DMS114 treated with DMSO at 0.1 percent for 48 hours (cell line): Measurements from ENCODE around the gene XPNPEP2.

Source experiments
- DNase-seq: peaks from one replicate; lab custom pipeline; 2025; ENCODE audit not compliant: unreplicated experiment; lab: John Stamatoyannopoulos, UW

XPNPEP2 gene, protein sequence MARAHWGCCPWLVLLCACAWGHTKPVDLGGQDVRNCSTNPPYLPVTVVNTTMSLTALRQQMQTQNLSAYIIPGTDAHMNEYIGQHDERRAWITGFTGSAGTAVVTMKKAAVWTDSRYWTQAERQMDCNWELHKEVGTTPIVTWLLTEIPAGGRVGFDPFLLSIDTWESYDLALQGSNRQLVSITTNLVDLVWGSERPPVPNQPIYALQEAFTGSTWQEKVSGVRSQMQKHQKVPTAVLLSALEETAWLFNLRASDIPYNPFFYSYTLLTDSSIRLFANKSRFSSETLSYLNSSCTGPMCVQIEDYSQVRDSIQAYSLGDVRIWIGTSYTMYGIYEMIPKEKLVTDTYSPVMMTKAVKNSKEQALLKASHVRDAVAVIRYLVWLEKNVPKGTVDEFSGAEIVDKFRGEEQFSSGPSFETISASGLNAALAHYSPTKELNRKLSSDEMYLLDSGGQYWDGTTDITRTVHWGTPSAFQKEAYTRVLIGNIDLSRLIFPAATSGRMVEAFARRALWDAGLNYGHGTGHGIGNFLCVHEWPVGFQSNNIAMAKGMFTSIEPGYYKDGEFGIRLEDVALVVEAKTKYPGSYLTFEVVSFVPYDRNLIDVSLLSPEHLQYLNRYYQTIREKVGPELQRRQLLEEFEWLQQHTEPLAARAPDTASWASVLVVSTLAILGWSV

GRCh38 chrX:129738466-129739308 is at the start of gene XPNPEP2:
TSS of gene XPNPEP2 (plus strand) at chrX:129738979. CDS start at chrX:129739214, 235 bp downstream.
- no peak for DNase-seq

GRCh38 chrX:129689796-129690195 is 49.0 kb upstream of the XPNPEP2 start:
- no peak for DNase-seq

- DNase-seq, result no peak
Observed at GRCh38 chrX:129690435-129690834, 48.3 kb upstream of the XPNPEP2 start.

- DNase-seq, result no peak
Observed at GRCh38 chrX:129693354-129693753, 45.4 kb upstream of the XPNPEP2 start.

- DNase-seq, result no peak
Observed at GRCh38 chrX:129694805-129695204, 44.0 kb upstream of the XPNPEP2 start.

GRCh38 chrX:129695535-129695934 is 43.2 kb upstream of the XPNPEP2 start:
- DNase-seq, result no peak

GRCh38 chrX:129695937-129696336 is 42.8 kb upstream of the XPNPEP2 start:
- no peak for DNase-seq

DNA sequence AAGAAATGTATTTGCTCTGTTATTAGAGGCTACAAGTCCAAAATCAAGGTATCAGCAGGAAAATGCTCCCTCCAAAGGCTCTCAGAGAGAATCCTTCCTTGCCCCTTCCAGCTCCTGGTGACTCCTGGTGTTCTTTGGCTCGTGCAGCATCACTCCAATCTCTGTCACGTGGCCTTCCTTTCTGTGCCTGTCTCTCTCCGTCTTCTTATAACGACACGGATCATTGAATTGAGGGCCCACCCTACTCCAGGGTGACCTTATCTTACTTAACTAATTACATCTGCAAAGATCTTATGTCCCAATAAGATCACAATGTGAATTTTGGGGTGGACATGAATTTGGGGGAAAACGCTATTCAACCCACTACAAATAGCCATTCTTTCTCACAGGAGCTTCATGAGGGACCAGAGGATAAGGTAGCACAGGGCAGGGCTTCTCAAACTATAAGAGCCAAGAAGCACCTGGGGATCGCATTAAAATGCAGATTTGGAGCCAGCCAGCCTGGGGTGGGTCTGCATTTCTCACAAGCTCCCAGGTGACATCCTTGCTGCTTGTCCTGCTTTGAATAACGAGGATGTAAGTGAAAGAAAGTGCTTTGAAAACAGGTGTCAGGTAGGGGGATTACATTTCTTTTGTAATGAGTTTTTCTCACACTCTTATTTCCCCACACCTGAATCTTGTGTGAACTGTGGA is 42.2 kb upstream of the XPNPEP2 start:
- DNase-seq, result no peak

DNA sequence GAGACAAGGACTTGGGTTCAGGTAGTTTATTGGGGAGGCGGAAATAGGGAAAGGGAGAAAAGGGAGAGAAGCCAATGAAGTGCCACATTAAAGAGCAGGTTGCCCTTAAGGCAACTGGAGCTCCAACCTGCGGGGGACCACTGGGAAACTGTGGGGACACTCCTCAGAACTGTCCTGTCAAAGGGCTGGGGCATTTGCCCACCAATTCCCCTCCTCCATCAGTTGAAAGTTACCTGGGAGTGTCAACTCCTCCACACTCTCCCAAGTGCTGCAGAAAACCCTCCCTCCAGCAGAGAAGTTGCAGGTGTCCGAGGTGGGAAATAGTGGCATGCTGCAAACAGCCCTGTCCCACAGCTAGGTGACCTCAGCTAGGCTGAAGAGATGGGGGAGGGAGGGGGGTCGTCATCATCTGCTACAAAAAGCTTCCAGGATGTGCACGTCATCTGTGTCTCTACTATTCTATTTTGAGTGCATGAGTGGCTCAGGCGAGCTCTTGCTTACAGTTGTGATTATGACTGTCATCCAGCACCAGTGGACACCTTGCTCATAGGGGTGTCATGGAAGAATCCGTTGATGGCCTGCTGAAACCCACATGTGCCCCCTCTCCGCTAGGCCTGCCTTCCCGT is 41.5 kb upstream of the XPNPEP2 start:
- no peak for DNase-seq

GRCh38 chrX:129698150-129698549 is 40.6 kb upstream of the XPNPEP2 start:
- DNase-seq, result no peak

- no peak for DNase-seq
Observed at GRCh38 chrX:129700536-129700935, 38.2 kb upstream of the XPNPEP2 start.

GRCh38 chrX:129701624-129702069 is 37.1 kb upstream of the XPNPEP2 start:
- no peak for DNase-seq

DNA sequence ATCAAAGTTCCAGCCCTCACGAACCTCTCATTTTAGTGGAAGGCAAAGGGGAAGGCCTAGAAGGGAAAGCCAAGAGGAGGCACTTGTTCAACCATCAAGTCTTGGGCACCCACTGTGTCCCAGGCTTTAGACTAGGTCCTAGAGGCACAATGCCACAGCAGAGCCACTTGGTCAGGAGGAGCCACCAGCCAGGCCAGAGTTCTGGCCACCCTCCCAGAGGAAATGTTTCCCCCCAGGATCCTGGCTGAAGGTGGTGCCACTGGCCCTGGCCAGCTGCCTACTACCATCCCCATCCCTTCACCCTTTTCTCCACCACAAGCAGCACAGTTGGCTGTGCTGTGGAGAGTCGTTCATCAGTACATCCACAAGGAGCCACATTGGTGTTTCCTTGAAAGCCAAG is 34.3 kb upstream of the XPNPEP2 start:
- no peak for DNase-seq

DNA sequence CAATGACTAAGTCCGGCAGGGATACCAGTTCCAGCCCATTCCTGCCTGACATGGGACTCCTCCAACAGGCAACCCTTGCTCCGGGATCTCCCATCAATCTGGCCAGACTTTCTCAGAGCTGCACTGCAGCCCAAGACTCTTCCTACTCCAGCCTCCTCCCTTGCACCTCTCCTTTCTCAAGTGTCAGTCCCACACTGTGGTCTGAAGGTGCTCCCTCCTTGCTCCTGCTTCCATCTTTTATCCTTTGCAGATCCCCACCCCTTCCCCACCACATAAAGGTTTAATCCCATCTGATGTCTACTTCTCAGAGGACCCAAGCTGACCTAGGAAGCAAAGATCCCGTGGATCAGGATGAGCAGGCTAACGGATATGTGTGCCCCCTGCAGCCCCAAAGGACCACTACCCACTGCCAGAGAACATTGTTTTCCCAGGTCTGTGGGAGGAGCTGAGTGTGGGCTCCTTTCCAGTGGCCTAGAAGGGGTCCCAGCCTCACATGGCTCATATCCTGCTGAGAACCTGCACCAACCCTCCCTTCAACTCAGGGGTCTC is 33.3 kb upstream of the XPNPEP2 start:
- no peak for DNase-seq

GRCh38 chrX:129705988-129706387 is 32.8 kb upstream of the XPNPEP2 start:
- no peak for DNase-seq

GRCh38 chrX:129706400-129707072 is 32.2 kb upstream of the XPNPEP2 start:
- DNase-seq, result no peak

GRCh38 chrX:129714581-129714980 is 24.2 kb upstream of the XPNPEP2 start:
- no peak for DNase-seq

- DNase-seq, result no peak
Observed at GRCh38 chrX:129716507-129716906, 22.3 kb upstream of the XPNPEP2 start.

DNA sequence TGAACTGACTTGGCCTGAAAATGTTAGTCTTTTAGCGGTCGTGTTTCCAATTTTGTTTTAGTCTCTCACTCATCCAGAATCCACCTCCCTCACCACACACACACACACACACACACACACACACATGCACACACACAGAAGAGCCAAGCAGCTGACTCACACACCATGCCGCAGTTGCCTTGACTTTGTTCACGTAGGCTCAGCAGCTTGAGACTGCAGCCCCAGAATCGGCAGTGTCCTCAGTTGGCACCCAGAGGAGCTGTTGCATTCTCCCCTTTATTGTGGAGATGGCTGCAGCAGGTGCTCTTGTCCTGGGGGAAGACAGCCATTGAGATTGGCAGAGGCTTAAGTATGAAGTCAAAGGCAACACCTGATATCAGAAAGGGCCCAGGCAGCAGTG is 20.9 kb upstream of the XPNPEP2 start:
- DNase-seq, result no peak

DNA sequence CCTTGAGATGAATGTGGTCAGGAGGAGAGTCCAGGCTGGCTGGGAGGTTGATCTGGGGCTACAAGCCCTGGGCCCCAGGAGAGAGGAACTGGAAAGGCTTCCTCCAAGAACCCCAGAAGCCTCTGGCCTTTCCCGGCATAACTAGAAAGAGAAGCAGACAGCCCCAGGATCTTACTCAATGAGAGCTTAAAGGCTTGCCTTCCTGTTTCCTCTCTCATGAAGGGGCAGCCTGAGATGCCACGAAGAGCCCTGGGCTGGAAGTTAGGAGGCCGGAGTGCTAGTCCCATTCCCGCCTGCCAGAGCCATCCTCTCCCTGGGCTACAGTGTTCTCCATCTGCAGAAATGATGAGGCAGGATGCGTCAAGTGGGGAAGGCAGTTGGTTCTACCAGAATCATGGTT is 20.1 kb upstream of the XPNPEP2 start:
- DNase-seq, result no peak
